Measurements from ENCODE around the gene ADCY3.
A peak's percentile ranks its signal among the peaks of the same experiment; 100 is the strongest.

ADCY3 gene

GRCh38 chr2:24885221-24886125, 34.6 kb downstream of the ADCY3 start:
- Histone ChIP-seq H3K9me2 (ENCODE audit: low read depth, low read length) (no peaks in the 10 kb centered on the region), H3K79me2 (ENCODE audit: insufficient read depth, low read length) (no peaks in the 10 kb centered on the region), H4K20me1 (ENCODE audit: insufficient read depth, low read length) (no peaks in the 10 kb centered on the region), H3K27ac (ENCODE audit: low read depth, low read length, poor library complexity, severe bottlenecking) (no peak overlapping the region), H2AFZ (ENCODE audit: low read length) (no peak overlapping the region), H3F3A (ENCODE audit: insufficient read depth, low read length) (no peaks in the 10 kb centered on the region), H3K9ac (ENCODE audit: low read length) (no peak overlapping the region), H3K36me3 (ENCODE audit: insufficient read depth, low read length) (peaks cover 14% of the 10 kb centered on the region; the same call in 1 of the 2 replicates), H3K4me3 (ENCODE audit: low read depth, low read length, poor library complexity, severe bottlenecking) (no peak overlapping the region), H3K4me1 (ENCODE audit: insufficient read depth, low read length, severe bottlenecking) (peaks cover 30% of the 10 kb centered on the region), H3K9me3 (ENCODE audit: low read length) (no peaks in the 10 kb centered on the region), H3K27me3 (ENCODE audit: insufficient read depth, low read length) (no peaks in the 10 kb centered on the region), H3K4me2 (ENCODE audit: low read length) (peak overlapping the region; percentile 21; the same call in 1 of the 2 replicates)
- TF ChIP-seq EZH2 (IDR thresholded peaks at IDR 0.05; ENCODE audit: borderline replicate concordance, low read length) (no peak), CTCF (IDR thresholded peaks at IDR 0.05; ENCODE audit: low read length) (no peak)

- H3K4me2 ChIP-seq (ENCODE audit: low read length), result no peak overlapping the region; the same call in 1 of the 2 replicates
- no peaks in the 10 kb centered on the region for H3F3A ChIP-seq (ENCODE audit: insufficient read depth, low read length)
- no peak overlapping the region for H2AFZ ChIP-seq (ENCODE audit: low read length)
- H3K27ac ChIP-seq (ENCODE audit: low read depth, low read length, poor library complexity, severe bottlenecking), result no peak overlapping the region
- no peaks in the 10 kb centered on the region for H4K20me1 ChIP-seq (ENCODE audit: insufficient read depth, low read length)
- H3K27me3 ChIP-seq (ENCODE audit: insufficient read depth, low read length), result no peaks in the 10 kb centered on the region
- peaks cover 45% of the 10 kb centered on the region for H3K4me1 ChIP-seq (ENCODE audit: insufficient read depth, low read length, severe bottlenecking)
- H3K36me3 ChIP-seq (ENCODE audit: insufficient read depth, low read length), result peaks cover 11% of the 10 kb centered on the region; the same call in 1 of the 2 replicates
- H3K9me3 ChIP-seq (ENCODE audit: low read length), result no peaks in the 10 kb centered on the region
- H3K4me3 ChIP-seq (ENCODE audit: low read depth, low read length, poor library complexity, severe bottlenecking), result no peak overlapping the region
- TF ChIP-seq EZH2 (IDR thresholded peaks at IDR 0.05; ENCODE audit: borderline replicate concordance, low read length), result no peak
- TF ChIP-seq CTCF (IDR thresholded peaks at IDR 0.05; ENCODE audit: low read length), result no peak
- no peak overlapping the region; the same call in 1 of the 2 replicates for H3K9ac ChIP-seq (ENCODE audit: low read length)
- no peaks in the 10 kb centered on the region for H3K9me2 ChIP-seq (ENCODE audit: low read depth, low read length)
- H3K79me2 ChIP-seq (ENCODE audit: insufficient read depth, low read length), result no peaks in the 10 kb centered on the region; the same call in 1 of the 2 replicates
Measured at GRCh38 chr2:24883946-24884345, 36.1 kb downstream of the ADCY3 start.

- peak; percentile 51; the same call in 1 of the 2 replicates for TF ChIP-seq CTCF (IDR thresholded peaks at IDR 0.05; ENCODE audit: low read length)
- TF ChIP-seq EZH2 (IDR thresholded peaks at IDR 0.05; ENCODE audit: borderline replicate concordance, low read length), result no peak
- Histone ChIP-seq H3K9me3 (ENCODE audit: low read length) (no peaks in the 10 kb centered on the region), H3K36me3 (ENCODE audit: insufficient read depth, low read length) (no peaks in the 10 kb centered on the region), H3K27ac (ENCODE audit: low read depth, low read length, poor library complexity, severe bottlenecking) (peak overlapping the region; percentile 22), H2AFZ (ENCODE audit: low read length) (no peak overlapping the region), H3K4me1 (ENCODE audit: insufficient read depth, low read length, severe bottlenecking) (peaks cover 45% of the 10 kb centered on the region), H3K79me2 (ENCODE audit: insufficient read depth, low read length) (no peaks in the 10 kb centered on the region; the same call in 1 of the 2 replicates), H3K4me3 (ENCODE audit: low read depth, low read length, poor library complexity, severe bottlenecking) (no peak overlapping the region), H3F3A (ENCODE audit: insufficient read depth, low read length) (no peaks in the 10 kb centered on the region), H3K9ac (ENCODE audit: low read length) (no peak overlapping the region), H3K9me2 (ENCODE audit: low read depth, low read length) (no peaks in the 10 kb centered on the region), H3K27me3 (ENCODE audit: insufficient read depth, low read length) (no peaks in the 10 kb centered on the region), H3K4me2 (ENCODE audit: low read length) (no peak overlapping the region), H4K20me1 (ENCODE audit: insufficient read depth, low read length) (no peaks in the 10 kb centered on the region)
Measured at GRCh38 chr2:24881623-24882022, 38.4 kb downstream of the ADCY3 start.

Data from OCI-LY1 (cell line).